OCI-LY3 (cell line): ENCODE measurements around the gene SPTBN4.
A peak's percentile ranks its signal among the peaks of the same experiment; 100 is the strongest.

ENCODE experiments used
- H2AFZ ChIP-seq: fragments of 200-600, 300-600 bp; shearing (Covaris generic); 2 replicates; pipeline ENCODE4 v1.6.0; 2014; ENCODE audit warnings: antibody characterized with exemption, low read depth, low read length
- H3K27ac ChIP-seq: fragments of 200-600, 300-600 bp; sonication (generic); 2 replicates; pipeline ENCODE4 v1.5.1; 2014; ENCODE audit warnings: mild to moderate bottlenecking, low read length, moderate library complexity, mixed read lengths
- H3K27me3 ChIP-seq: fragments of 200-600, 300-600 bp; sonication (generic); 2 replicates; pipeline ENCODE4 v1.6.1; 2014; ENCODE audit warnings: low read depth, low read length, mixed read lengths
- H3K36me3 ChIP-seq: fragments of 200-600, 300-600 bp; sonication (generic); replicated peaks from 2 replicates; pipeline ENCODE3; 2014; ENCODE audit warnings: low read depth, low read length, mixed read lengths
- H3K4me1 ChIP-seq: fragments of 300-600, 200-600 bp; sonication (generic); 2 replicates; pipeline ENCODE4 v1.6.1; 2014; ENCODE audit warnings: low read length, mixed read lengths
- H3K4me2 ChIP-seq: fragments of 200-600, 300-600 bp; sonication (generic); 2 replicates; pipeline ENCODE4 v1.6.1; 2014; ENCODE audit warnings: low read length, mixed read lengths
- H3K4me3 ChIP-seq: fragments of 300-600, 200-600 bp; sonication (generic); 2 replicates; pipeline ENCODE4 v1.5.1; 2014; ENCODE audit warnings: antibody characterized with exemption, mild to moderate bottlenecking, low read length, moderate library complexity
- H3K79me2 ChIP-seq: fragments of 300-600, 200-600 bp; shearing (Covaris generic); 2 replicates; pipeline ENCODE4 v1.6.1; 2014; ENCODE audit warnings: mild to moderate bottlenecking, low read length, mixed read lengths
- H3K9ac ChIP-seq: fragments of 300-600, 200-600 bp; shearing (Covaris generic); 2 replicates; pipeline ENCODE4 v1.6.0; 2014; ENCODE audit warnings: mild to moderate bottlenecking, low read length, moderate library complexity
- H3K9me3 ChIP-seq: fragments of 200-600, 300-600 bp; shearing (Covaris generic); 2 replicates; pipeline ENCODE4 v1.6.1; 2014; ENCODE audit warnings: low read length, mixed read lengths; ENCODE audit not compliant: insufficient read depth
- H4K20me1 ChIP-seq: fragments of 200-600, 300-600 bp; sonication (generic); 2 replicates; pipeline ENCODE4 v1.6.1; 2016; ENCODE audit warnings: low read length, mixed read lengths; ENCODE audit not compliant: insufficient read depth
- EZH2phosphoT487 ChIP-seq: fragments of 200-600 bp; shearing (Covaris generic); IDR thresholded peaks from 2 replicates; pipeline ENCODE4 v1.6.1; 2018; ENCODE audit warnings: antibody characterized with exemption, mixed run types, low read depth
- TF ChIP-seq, protein P1 (sequence below): fragments of 200-600, 300-600 bp; sonication (generic); IDR thresholded peaks from 2 replicates; pipeline ENCODE4 v1.5.1; 2014; ENCODE audit warnings: antibody characterized with exemption, low read length, low read depth

SPTBN4 gene

GRCh38 chr19:40524655-40525054, 57.9 kb downstream of the SPTBN4 start:
- Histone ChIP-seq H4K20me1 (no peaks in the 10 kb centered on the region), H3K4me3 (no peak overlapping the region), H3K4me2 (no peak overlapping the region), H3K9ac (no peak overlapping the region), H3K4me1 (peaks cover 11% of the 10 kb centered on the region), H2AFZ (no peak overlapping the region), H3K79me2 (no peaks in the 10 kb centered on the region), H3K36me3 (no peaks in the 10 kb centered on the region), H3K27me3 (0 out of 2 replicates have a peak, but pooled peaks cover 4% of the 10 kb centered on the region), H3K27ac (no peak overlapping the region), H3K9me3 (no peaks in the 10 kb centered on the region)
- TF ChIP-seq, protein P1, sequence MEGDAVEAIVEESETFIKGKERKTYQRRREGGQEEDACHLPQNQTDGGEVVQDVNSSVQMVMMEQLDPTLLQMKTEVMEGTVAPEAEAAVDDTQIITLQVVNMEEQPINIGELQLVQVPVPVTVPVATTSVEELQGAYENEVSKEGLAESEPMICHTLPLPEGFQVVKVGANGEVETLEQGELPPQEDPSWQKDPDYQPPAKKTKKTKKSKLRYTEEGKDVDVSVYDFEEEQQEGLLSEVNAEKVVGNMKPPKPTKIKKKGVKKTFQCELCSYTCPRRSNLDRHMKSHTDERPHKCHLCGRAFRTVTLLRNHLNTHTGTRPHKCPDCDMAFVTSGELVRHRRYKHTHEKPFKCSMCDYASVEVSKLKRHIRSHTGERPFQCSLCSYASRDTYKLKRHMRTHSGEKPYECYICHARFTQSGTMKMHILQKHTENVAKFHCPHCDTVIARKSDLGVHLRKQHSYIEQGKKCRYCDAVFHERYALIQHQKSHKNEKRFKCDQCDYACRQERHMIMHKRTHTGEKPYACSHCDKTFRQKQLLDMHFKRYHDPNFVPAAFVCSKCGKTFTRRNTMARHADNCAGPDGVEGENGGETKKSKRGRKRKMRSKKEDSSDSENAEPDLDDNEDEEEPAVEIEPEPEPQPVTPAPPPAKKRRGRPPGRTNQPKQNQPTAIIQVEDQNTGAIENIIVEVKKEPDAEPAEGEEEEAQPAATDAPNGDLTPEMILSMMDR, result no peak
- TF ChIP-seq EZH2phosphoT487, result no peak

- no peak overlapping the region for H3K27ac ChIP-seq
- no peaks in the 10 kb centered on the region for H3K79me2 ChIP-seq
- H3K9me3 ChIP-seq, result no peaks in the 10 kb centered on the region
- TF ChIP-seq EZH2phosphoT487, result no peak
- TF ChIP-seq, protein P1, result no peak
- no peaks in the 10 kb centered on the region for H3K36me3 ChIP-seq
- peaks cover 16% of the 10 kb centered on the region for H3K4me1 ChIP-seq
- peak overlapping the region; percentile 24; the same call in 1 of the 2 replicates for H2AFZ ChIP-seq
- 0 out of 2 replicates have a peak, but pooled peaks cover 4% of the 10 kb centered on the region for H3K27me3 ChIP-seq
- H3K4me3 ChIP-seq, result no peak overlapping the region
- no peak overlapping the region for H3K9ac ChIP-seq
- H4K20me1 ChIP-seq, result no peaks in the 10 kb centered on the region
- H3K4me2 ChIP-seq, result no peak overlapping the region
These were observed 58.6 kb downstream of the SPTBN4 start for GRCh38 chr19:40525234-40526051.

DNA sequence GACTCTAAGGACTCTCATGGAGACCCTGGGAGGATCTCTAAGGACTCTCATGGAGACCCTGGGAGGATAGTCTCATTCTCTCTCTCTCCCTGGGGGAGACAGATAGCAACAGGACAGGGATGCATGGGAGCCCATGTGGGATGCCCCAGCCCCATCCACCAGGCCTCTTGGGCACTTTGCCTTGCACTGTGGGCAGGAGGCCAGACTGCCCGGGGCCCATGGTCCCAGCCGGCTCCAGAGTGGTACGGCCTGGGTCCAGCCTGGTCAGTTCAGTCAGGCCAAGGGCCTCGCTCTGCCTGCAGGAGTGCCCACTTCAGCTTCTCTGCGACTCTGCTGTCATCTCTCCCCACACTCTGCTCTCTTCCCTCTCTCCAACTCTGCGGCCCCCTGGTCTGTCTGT, 61.3 kb downstream of the SPTBN4 start:
- no peak overlapping the region for H3K4me3 ChIP-seq
- no peaks in the 10 kb centered on the region for H3K79me2 ChIP-seq
- H3K27me3 ChIP-seq, result 0 out of 2 replicates have a peak, but pooled peaks cover 4% of the 10 kb centered on the region
- H3K36me3 ChIP-seq, result no peaks in the 10 kb centered on the region
- H4K20me1 ChIP-seq, result no peaks in the 10 kb centered on the region
- H3K27ac ChIP-seq, result no peak overlapping the region
- no peak overlapping the region for H3K4me2 ChIP-seq
- TF ChIP-seq, protein P1, result no peak
- no peak for TF ChIP-seq EZH2phosphoT487
- no peak overlapping the region for H3K9ac ChIP-seq
- H3K4me1 ChIP-seq, result peaks cover 16% of the 10 kb centered on the region
- no peaks in the 10 kb centered on the region for H3K9me3 ChIP-seq
- no peak overlapping the region for H2AFZ ChIP-seq

GRCh38 chr19:40528533-40529092, 61.8 kb downstream of the SPTBN4 start:
- peak overlapping the region; percentile 65 for H3K4me2 ChIP-seq
- peak overlapping the region; percentile 33; the same call in 1 of the 2 replicates for H3K9ac ChIP-seq

More at GRCh38 chr19:40528533-40529092, 61.8 kb downstream of the SPTBN4 start:
- Histone ChIP-seq H3K9me3 (no peaks in the 10 kb centered on the region), H3K27me3 (0 out of 2 replicates have a peak, but pooled peaks cover 4% of the 10 kb centered on the region), H2AFZ (peak overlapping the region; percentile 91), H3K27ac (no peak overlapping the region), H3K36me3 (no peaks in the 10 kb centered on the region), H3K4me3 (peak overlapping the region; percentile 78), H3K79me2 (no peaks in the 10 kb centered on the region), H4K20me1 (no peaks in the 10 kb centered on the region), H3K4me1 (peaks cover 13% of the 10 kb centered on the region)
- TF ChIP-seq EZH2phosphoT487, result no peak
- TF ChIP-seq, protein P1, result no peak
